Measurements from ENCODE around the gene MYPOP.

Gene MYPOP

DNA sequence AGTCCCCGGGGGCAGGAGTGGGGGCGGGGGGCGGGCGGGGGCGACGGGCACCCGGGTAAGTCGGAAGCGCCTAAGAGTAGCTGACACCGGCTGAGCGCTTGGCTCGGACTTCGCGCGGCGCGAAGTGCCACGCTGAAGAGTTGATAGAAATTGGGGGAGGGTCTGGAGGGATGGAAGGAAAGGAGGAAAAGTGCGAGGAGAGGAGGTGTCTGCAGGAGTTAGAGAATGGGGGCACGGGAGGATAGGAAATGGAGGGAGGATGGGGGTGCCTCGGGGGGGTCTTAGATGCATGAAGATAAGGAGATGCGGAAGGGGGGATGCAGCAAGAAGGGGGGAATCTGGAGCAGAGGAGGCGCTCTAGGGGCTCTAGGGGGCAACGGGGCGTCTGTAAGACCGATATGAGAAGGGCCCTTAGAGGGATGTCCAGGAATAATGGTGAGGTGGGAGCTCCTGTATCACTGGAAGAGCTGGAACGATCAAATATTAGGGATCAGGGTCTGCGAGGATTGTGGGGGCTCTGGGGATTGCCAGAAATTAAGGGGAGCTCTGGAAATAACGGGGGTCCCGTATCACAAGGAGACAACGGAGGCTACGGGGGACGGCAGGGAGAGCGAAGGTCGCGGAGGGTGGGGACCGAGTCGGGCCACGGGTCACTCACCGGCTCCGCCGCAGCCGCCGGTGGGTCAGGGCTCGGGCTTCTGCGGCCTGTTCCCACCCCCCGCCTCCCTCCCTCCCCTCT is at the start of gene MYPOP:
Gene MYPOP (minus strand): TSS at position 702 of the 739 bp plus-strand sequence. CDS start 840 bp downstream, outside the sequence.
- DNase-seq (ENCODE audit: low spot score), result no peak

DNA sequence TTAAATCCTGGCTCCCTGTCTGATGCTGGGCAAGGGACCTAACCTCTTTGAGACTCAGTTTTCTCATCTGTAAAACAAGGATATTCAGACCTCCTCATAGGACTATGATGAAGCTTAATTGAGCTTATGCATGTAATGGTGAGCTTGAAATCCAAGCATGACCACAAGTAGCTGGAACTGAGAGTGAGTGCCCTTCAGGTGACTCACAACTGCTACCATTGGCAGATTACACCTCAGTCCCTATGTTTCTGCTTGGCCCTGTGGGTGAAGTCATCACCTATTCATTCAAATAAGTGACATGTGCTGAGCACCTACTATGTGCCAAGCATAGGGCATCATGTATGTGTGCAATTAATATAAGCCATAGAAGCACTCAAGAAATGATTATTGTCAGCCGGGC is 45.5 kb upstream of the MYPOP start:
- DNase-seq (ENCODE audit: low spot score), result peak; percentile 77

- no peak for DNase-seq (ENCODE audit: low spot score)
Measured at GRCh38 chr19:45940515-45940805, 38.0 kb upstream of the MYPOP start.

- no peak for DNase-seq (ENCODE audit: low spot score)
Measured at GRCh38 chr19:45939792-45940514, 37.5 kb upstream of the MYPOP start.

DNA sequence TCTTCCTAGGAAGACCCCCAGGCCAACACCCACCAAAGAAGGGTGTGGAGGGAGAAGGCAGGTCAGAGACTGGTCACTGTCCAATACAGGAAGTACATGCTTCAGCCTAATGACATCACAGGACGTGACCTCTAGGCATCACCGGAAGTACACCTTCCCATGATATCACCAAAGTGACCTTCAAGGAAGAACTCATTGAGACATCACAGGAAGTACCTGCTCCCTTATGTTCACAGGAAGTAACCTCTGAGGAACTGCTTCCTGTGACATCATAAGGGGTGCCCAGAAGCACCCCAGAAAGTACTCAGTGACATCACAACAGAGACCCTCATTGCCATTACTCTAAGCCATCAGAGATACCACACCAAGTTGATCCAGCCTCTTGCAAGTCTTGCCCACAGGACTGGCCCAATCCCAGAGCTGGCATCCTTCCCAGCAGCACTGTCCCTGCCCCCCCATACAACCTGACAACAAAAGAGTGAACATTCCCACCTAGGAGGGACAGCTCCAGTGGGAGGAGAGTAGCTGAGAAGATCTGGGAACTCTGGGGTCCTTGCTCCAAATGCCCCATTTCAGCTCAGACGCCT is 36.4 kb upstream of the MYPOP start:
- no peak for DNase-seq (ENCODE audit: low spot score)

DNA sequence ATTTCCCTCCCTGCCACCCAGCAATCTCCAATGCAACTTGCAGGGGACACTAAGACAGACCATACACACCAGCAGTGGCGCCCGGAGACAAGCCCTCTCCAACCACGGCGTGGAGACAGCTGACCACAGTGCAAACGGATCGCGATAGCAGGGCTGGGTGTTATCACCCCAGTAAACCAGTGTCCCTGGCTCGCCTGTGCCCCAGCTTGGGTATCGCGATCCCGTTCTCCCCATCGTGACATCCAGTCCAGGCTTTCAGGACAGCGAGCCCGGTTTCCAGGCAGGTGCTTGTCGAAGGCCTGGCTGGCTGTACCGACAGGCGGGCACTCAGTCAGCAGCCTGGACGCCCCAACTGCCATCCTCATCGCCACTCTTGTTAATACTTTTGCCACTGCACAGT is 32.9 kb upstream of the MYPOP start:
- DNase-seq (ENCODE audit: low spot score), result no peak

DNA sequence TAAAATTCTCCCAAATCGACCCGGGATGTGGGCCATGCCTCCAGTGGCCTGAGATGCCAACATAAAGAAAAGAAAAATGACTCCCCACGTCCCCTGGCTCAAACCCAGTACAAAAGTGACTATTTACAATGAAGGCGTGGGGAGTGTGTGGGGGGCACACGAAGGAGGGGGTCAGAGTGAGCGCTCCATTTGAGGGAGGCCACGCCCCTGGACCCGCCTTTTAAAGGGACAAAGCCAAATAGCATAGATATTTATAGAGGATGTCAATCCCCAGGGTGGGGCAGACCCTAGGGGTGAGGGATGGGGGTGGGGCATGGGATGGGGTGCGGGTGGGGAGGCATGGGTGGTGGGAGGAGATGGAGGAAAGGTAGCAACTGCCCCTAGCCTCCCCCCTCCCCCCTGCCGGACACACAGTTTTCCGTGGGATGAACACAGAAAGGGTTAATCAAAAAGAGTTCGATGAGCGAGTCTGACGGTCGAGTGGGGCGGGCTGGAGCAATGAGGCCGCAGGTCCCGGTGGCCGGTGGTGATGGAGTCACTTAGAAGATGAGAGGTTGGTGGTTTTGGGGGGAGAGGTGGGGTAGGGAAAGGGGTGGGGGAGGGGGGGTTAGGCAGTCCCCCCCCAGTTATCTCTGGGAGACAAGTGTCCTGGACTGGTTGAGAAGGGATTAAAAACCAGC is 32.3 kb upstream of the MYPOP start:
- no peak for DNase-seq (ENCODE audit: low spot score)

DNA sequence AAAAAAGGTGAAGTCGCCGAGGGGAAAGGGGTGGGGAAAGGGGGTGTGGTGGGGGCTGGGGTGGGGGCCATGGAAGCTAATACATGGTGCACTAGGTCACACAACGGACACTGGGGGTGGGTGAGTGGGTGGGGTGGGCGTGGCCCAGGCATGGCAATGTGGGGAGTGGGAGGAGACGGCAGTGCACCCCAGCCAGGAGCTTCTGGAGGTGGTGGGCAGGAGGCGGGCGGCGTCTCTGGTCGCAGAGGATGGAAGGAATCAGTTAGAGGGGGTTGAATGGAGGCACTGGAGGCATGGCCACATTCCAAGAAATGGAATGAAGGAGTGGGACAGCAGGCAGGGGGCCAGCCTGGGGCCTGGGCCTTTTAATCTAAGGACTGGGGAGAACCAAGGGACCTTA is 31.3 kb upstream of the MYPOP start:
- DNase-seq (ENCODE audit: low spot score), result no peak

- no peak for DNase-seq (ENCODE audit: low spot score)
Measured at GRCh38 chr19:45931055-45931454, 28.6 kb upstream of the MYPOP start.

- no peak for DNase-seq (ENCODE audit: low spot score)
Measured at GRCh38 chr19:45929247-45929646, 26.8 kb upstream of the MYPOP start.

GRCh38 chr19:45927565-45928261 is 25.3 kb upstream of the MYPOP start:
- DNase-seq (ENCODE audit: low spot score), result peak; percentile 89

GRCh38 chr19:45924891-45925447 is 22.6 kb upstream of the MYPOP start:
- no peak for DNase-seq (ENCODE audit: low spot score)

DNA sequence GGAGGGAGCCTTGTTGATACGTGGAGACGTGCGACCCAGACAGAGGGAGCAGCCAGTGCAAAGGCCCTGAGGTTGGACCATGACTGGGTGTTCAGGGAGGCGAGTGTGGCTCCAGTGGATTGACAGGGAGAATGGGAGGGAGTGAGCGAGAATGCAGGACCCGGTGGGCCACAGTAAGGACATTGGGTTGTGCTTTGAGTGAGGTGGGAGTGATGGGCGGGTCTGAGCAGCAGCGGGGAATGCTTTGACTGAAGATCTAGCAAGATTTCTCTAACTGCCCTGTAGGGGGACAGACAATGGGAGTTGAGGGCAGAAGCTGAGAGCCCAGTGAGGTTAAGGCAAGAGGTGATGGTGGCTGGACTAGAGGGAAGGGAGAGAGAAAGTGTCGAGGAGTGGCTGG is 19.9 kb upstream of the MYPOP start:
- DNase-seq (ENCODE audit: low spot score), result no peak

- DNase-seq (ENCODE audit: low spot score), result no peak
Measured at GRCh38 chr19:45920458-45920857, 18.0 kb upstream of the MYPOP start.

- no peak for DNase-seq (ENCODE audit: low spot score)
Measured at GRCh38 chr19:45919678-45920077, 17.3 kb upstream of the MYPOP start.

DNA sequence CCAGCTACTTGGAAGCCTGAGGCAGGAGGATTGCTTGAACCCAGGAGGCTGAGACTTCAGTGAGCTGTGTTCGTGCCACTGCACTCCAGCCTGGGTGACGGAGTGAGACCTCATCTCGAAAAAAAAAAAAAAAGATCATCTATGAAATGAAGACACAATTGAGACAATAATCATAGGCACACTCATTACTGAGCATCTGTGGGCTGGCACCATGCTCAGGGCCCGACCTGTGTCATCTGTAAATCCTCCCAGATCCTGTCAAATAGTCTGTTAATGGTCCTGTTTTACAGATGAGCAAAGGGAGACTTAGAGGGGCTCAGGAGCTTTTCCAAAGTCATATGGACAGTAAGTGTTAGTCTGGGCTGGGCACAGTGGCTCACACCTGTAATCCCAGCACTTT is 16.3 kb upstream of the MYPOP start:
- no peak for DNase-seq (ENCODE audit: low spot score)

GRCh38 chr19:45917421-45918091 is 15.1 kb upstream of the MYPOP start:
- no peak for DNase-seq (ENCODE audit: low spot score)

- no peak for DNase-seq (ENCODE audit: low spot score)
Measured at GRCh38 chr19:45913874-45914830, 11.7 kb upstream of the MYPOP start, which contains the start of gene NANOS2. Gene NANOS2, minus strand, starts transcription at chr19:45914778. Its CDS starts 85 bp downstream, at chr19:45914693.

GRCh38 chr19:45911291-45911690 is 8.9 kb upstream of the MYPOP start:
- DNase-seq (ENCODE audit: low spot score), result no peak

DNA sequence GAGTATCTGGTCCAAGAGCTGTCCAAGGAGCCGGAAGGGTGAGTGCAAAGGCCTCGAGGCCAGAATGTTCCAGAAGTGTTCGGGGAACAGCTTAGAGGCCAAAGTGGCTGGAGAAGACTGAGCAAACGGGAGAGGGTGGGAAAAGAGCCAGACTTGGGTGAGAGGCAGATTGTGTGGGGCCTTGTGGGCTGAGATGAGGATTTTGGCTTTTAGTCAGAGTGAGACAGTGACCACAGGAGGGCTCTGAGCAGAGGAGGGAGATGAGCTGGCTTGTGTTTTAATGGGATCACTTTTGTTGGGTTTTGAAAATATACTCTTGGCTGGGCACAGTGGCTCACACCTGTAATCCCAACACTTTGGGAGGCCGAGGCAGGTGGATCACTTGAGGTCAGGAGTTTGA is 6.5 kb upstream of the MYPOP start:
- DNase-seq (ENCODE audit: low spot score), result no peak
